SH-SY5Y (cell line): ENCODE data around the gene MPP2.

Source experiments
- GATA2 ChIP-seq: IDR thresholded peaks from 2 replicates; pipeline ENCODE4 v1.6.1; 2011; ENCODE audit warnings: mild to moderate bottlenecking, low read depth, low read length
- GATA3 ChIP-seq: IDR thresholded peaks from 2 replicates; pipeline ENCODE4 v1.6.1; 2011; ENCODE audit warnings: low read depth, mild to moderate bottlenecking, low read length, moderate library complexity

DNA sequence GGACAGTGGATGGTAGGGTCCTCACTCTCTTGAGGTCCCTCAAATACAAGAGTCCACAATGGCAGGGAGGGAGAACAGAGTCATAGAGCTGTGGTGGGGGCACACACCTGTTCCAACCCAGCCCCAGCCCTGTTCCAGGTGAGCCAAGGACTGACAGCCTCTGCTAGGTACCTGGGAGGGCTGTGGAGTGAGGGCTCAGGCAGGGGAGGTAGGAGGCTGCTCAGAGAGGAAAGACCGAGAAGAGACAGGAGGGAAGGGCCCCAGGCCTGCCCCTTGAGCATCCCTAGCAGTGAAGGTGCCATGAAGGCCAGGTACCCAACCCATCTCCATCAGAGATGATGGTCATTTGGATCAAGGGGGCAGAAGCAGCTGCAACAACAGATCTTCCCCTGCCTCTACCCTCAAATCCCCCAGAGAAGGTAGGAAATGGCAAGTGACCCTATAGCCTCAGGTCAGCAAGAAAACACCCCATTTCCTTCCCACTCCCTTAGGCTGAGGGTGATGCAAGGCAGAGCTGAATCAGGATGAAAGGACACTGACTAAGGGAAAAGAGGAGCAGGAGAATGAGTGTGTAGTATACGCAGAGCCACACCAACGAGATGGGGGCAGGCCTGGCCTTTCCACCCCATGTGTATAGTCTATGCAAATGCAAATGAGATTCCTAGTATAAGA is 31.7 kb downstream of the MPP2 start:
- TF ChIP-seq GATA2 (no peak), GATA3 (no peak)
